CD14-positive monocyte (primary cell): Measurements from ENCODE around the gene ADAMTS17. TPM values are rescaled to one million over a fixed set of nuclear protein-coding genes. Genes with fewer than 3 reads are reported as not detected.

Experiments
- DNase-seq, 3 donors: peaks; one replicate each; pipeline ENCODE4 v3.0.0-alpha.2; 2011 to 2022
- H2AFZ ChIP-seq: 2 replicates; pipeline ENCODE4 v1.6.0; 2012; ENCODE audit warnings: mild to moderate bottlenecking, low read depth, low read length, inconsistent platforms; ENCODE audit not compliant: insufficient read depth, poor library complexity, severe bottlenecking
- H3K27ac ChIP-seq, 2 donors: 1 replicate in 1 of 2; 2 replicates in 1 of 2; pipeline ENCODE4 v1.5.1; 2012 to 2013; ENCODE audit warnings: low read length in 2 of 2, control low read depth in 1 of 2, inconsistent platforms in 1 of 2, low read depth in 1 of 2, mild to moderate bottlenecking in 1 of 2
- H3K27me3 ChIP-seq, 2 donors: one replicate each; pipeline versions ENCODE4 v1.6.0 to v1.6.1; 2011 to 2013; ENCODE audit warnings: low read length in 2 of 2; ENCODE audit not compliant: control insufficient read depth in 2 of 2, insufficient read depth in 2 of 2
- H3K36me3 ChIP-seq, 2 donors: replicated peaks in 1 of 2; 1 replicate in 1 of 2; 2 replicates in 1 of 2; pipeline versions ENCODE4 v1.5.1 to v1.6.1; 2012 to 2013; ENCODE audit warnings: low read length in 2 of 2, control low read depth in 1 of 2, inconsistent platforms in 1 of 2, mild to moderate bottlenecking in 1 of 2; ENCODE audit not compliant: insufficient read depth in 2 of 2, control insufficient read depth in 1 of 2
- H3K4me1 ChIP-seq, 2 donors: 1 replicate in 1 of 2; 2 replicates in 1 of 2; pipeline versions ENCODE4 v1.5.1 to v1.6.1; 2012 to 2013; ENCODE audit warnings: low read length in 2 of 2, control low read depth in 1 of 2, inconsistent platforms in 1 of 2, mild to moderate bottlenecking in 1 of 2, moderate library complexity in 1 of 2; ENCODE audit not compliant: insufficient read depth in 2 of 2, control insufficient read depth in 1 of 2
- H3K4me2 ChIP-seq: replicated peaks from 2 replicates; pipeline ENCODE3; 2012; ENCODE audit warnings: low read length, moderate library complexity, mild to moderate bottlenecking; ENCODE audit not compliant: poor library complexity, severe bottlenecking; ENCODE audit errors: extremely low read depth
- H3K4me3 ChIP-seq, 3 experiments: fragments of 200-600 bp in 1 of 3; sonication (generic) in 1 of 3; replicated peaks in 1 of 3; 1 replicate in 2 of 3; 2 replicates in 1 of 3; pipeline ENCODE4 v1.5.1; 2011 to 2013; ENCODE audit warnings: low read length in 3 of 3, mild to moderate bottlenecking in 3 of 3, control low read depth in 2 of 3, low read depth in 2 of 3, inconsistent platforms in 1 of 3, moderate library complexity in 1 of 3
- H3K79me2 ChIP-seq: 2 replicates; pipeline ENCODE4 v1.6.0; 2012; ENCODE audit warnings: mild to moderate bottlenecking, control low read depth, inconsistent platforms, low read length, moderate library complexity; ENCODE audit not compliant: insufficient read depth
- H3K9ac ChIP-seq: 2 replicates; pipeline ENCODE4 v1.6.0; 2017; ENCODE audit warnings: low read length, mild to moderate bottlenecking; ENCODE audit not compliant: insufficient read depth, poor library complexity, severe bottlenecking
- H3K9me3 ChIP-seq, 2 donors: replicated peaks in 1 of 2; 1 replicate in 1 of 2; 2 replicates in 1 of 2; pipeline versions ENCODE4 v1.5.1 to v1.6.1; 2012 to 2013; ENCODE audit warnings: low read length in 2 of 2, control low read depth in 1 of 2; ENCODE audit not compliant: control insufficient read depth in 1 of 2, insufficient read depth in 1 of 2
- H4K20me1 ChIP-seq: 2 replicates; pipeline ENCODE4 v1.6.0; 2012; ENCODE audit warnings: mild to moderate bottlenecking, low read length, control low read depth, moderate library complexity; ENCODE audit not compliant: insufficient read depth
- H3K27ac Mint-ChIP-seq, 7 donors: one replicate each; pipeline ENCODE4 v1.8.0; 2020; ENCODE audit warnings: mild to moderate bottlenecking in 7 of 7, mixed read lengths in 7 of 7, moderate library complexity in 6 of 7, inconsistent platforms in 2 of 7
- H3K27me3 Mint-ChIP-seq, 3 donors: one replicate each; pipeline ENCODE4 v1.8.0; 2021 to 2022; ENCODE audit warnings: low read depth in 3 of 3, mild to moderate bottlenecking in 3 of 3, mixed read lengths in 3 of 3, moderate library complexity in 3 of 3, inconsistent platforms in 1 of 3
- H3K36me3 Mint-ChIP-seq, 2 donors: one replicate each; pipeline ENCODE4 v1.8.0; 2020; ENCODE audit warnings: mixed read lengths in 2 of 2, inconsistent platforms in 1 of 2, mild to moderate bottlenecking in 1 of 2
- H3K4me1 Mint-ChIP-seq: one replicate; pipeline ENCODE4 v1.8.0; 2020; ENCODE audit warnings: mild to moderate bottlenecking, mixed read lengths
- H3K4me3 Mint-ChIP-seq, 2 donors: one replicate each; pipeline ENCODE4 v1.8.0; 2020; ENCODE audit warnings: mild to moderate bottlenecking in 2 of 2, mixed read lengths in 2 of 2, moderate library complexity in 1 of 2
- H3K9me3 Mint-ChIP-seq, 7 donors: one replicate each; pipeline ENCODE4 v1.8.0; 2020 to 2022; ENCODE audit warnings: mixed read lengths in 7 of 7, mild to moderate bottlenecking in 6 of 7, moderate library complexity in 6 of 7, inconsistent platforms in 2 of 7
- CTCF ChIP-seq: fragments of 200-600 bp; IDR thresholded peaks from one replicate; pipeline ENCODE4 v1.8.0; 2022; ENCODE audit warnings: antibody characterized with exemption, mild to moderate bottlenecking
- WGBS: methylation state at CpG from one replicate; pipeline ENCODE4 v1.1.5; 2013; ENCODE audit warnings: missing lambda C conversion rate; ENCODE audit not compliant: insufficient coverage; 5-methylcytosine and 5-hydroxymethylcytosine counted together
- intact Hi-C, 2 donors: fragments of 100-400 bp; cut with micrococcal nuclease; formaldehyde crosslinking; loops; one replicate each; pipeline versions ENCODE4 v1.15.0 to v1.15.1; 2023
- polyA plus RNA-seq, 3 donors: library from polyadenylated mRNA; depleted of rRNA in 1 of 3; unstranded in 2 of 3; stranded (reverse) in 1 of 3; fragments of 300-500 nt in 2 of 3; fragments of >200 nt in 1 of 3; fragmentation: Illumina TruSeq in 2 of 3; gene quantifications; 1 replicate in 2 of 3; 2 replicates in 1 of 3; pipeline ENCODE4 v1.2.3, GENCODE V29; 2012 to 2021

The ADAMTS17 gene
- polyA plus RNA-seq, 3 donors: 0.03 to 0.25 TPM; not detected in 1

DNA sequence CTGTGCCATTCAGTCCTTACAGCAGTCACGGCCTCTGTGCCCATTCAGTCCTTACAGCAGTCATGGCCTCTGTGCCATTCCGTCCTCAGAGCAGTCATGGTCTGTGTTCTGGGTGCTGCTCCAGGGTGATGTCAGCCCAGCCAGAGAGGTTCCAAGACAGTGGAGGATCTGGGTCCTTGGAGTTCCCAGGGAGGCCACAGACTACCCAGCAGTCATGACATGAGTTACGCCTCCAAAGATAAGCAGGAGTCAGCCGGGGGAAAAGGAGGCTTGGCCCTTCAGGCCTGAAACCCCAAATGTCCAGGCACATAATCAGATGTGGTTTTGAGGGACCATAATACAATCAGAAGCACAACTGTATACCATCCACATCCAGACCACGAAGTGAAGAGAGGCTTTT is 115.7 kb downstream of the ADAMTS17 start:
- H3K9me3 Mint-ChIP-seq: peaks cover 0 to 18% (median 8%) of the 10 kb centered on the region in 7 donors
- H3K27me3 ChIP-seq: no peaks in the 10 kb centered on the region
- no peaks in the 10 kb centered on the region for H3K79me2 ChIP-seq
- H3K27ac Mint-ChIP-seq: no peak overlapping the region
- H3K36me3 ChIP-seq: no peaks in the 10 kb centered on the region
- no peak overlapping the region for H3K4me3 Mint-ChIP-seq
- H3K9me3 ChIP-seq: peaks cover 0 to 9% of the 10 kb centered on the region in 2 donors
- TF ChIP-seq CTCF: no peak
- no peak overlapping the region for H3K9ac ChIP-seq
- H3K4me1 ChIP-seq: no peaks in the 10 kb centered on the region
- no peak for DNase-seq
- intact Hi-C loops: no loop called here
- H3K27ac ChIP-seq: no peak overlapping the region
- H3K27me3 Mint-ChIP-seq: peaks cover 0 to 3% (median 0%) of the 10 kb centered on the region in 3 donors
- H2AFZ ChIP-seq: no peak overlapping the region
- no peak overlapping the region for H3K4me3 ChIP-seq
- no peaks in the 10 kb centered on the region for H3K4me1 Mint-ChIP-seq
- 97% methylated on average over 3 of the region's 5 CpGs for WGBS
- H3K4me2 ChIP-seq: no peak overlapping the region
- H4K20me1 ChIP-seq: no peaks in the 10 kb centered on the region
- no peaks in the 10 kb centered on the region for H3K36me3 Mint-ChIP-seq

GRCh38 chr15:100224206-100225185 is 117.3 kb downstream of the ADAMTS17 start:
- no peaks in the 10 kb centered on the region for H3K4me1 ChIP-seq
- H3K79me2 ChIP-seq: no peaks in the 10 kb centered on the region
- peaks cover 0 to 9% of the 10 kb centered on the region in 2 donors for H3K9me3 ChIP-seq
- no peak overlapping the region for H3K4me2 ChIP-seq
- H3K4me3 ChIP-seq: no peak overlapping the region
- no peak overlapping the region for H3K9ac ChIP-seq
- H3K27me3 ChIP-seq: no peaks in the 10 kb centered on the region
- H2AFZ ChIP-seq: no peak overlapping the region
- Mint-ChIP-seq H3K36me3 (no peaks in the 10 kb centered on the region), H3K4me3 (no peak overlapping the region), H3K27me3 (peaks cover 0 to 6% (median 0%) of the 10 kb centered on the region in 3 donors), H3K9me3 (peaks cover 0 to 17% (median 6%) of the 10 kb centered on the region in 7 donors), H3K4me1 (no peaks in the 10 kb centered on the region), H3K27ac (no peak overlapping the region)
- DNase-seq: no peak
- no peaks in the 10 kb centered on the region for H4K20me1 ChIP-seq
- intact Hi-C loops: no loop called here
- TF ChIP-seq CTCF: no peak
- 85% methylated on average over 6 of the region's 11 CpGs for whole genome bisulfite sequencing
- H3K36me3 ChIP-seq: no peaks in the 10 kb centered on the region
- H3K27ac ChIP-seq: no peak overlapping the region
